ENCODE data around the gene KCNK3.

The KCNK3 gene

GRCh38 chr2:26700078-26700477 is 7.6 kb downstream of the KCNK3 start:
- Histone ChIP-seq H3K4me3 (replicated peaks; ENCODE audit: low read depth, low read length) (no peak overlapping the region), H3K27me3 (replicated peaks; ENCODE audit: control insufficient read depth, insufficient read depth, low read length) (no peaks in the 10 kb centered on the region; the same call in 1 of the 2 replicates), H3K36me3 (ENCODE audit: control insufficient read depth, insufficient read depth, low read length) (no peaks in the 10 kb centered on the region)
- no peak for DNase-seq (ENCODE audit: extremely low read depth, insufficient read length)
- no peak for TF ChIP-seq CTCF (IDR thresholded peaks at IDR 0.05; ENCODE audit: insufficient read depth, low read length, poor library complexity, severe bottlenecking)

GRCh38 chr2:26701596-26701995 is 9.1 kb downstream of the KCNK3 start:
- H3K27me3 ChIP-seq (replicated peaks; ENCODE audit: control insufficient read depth, insufficient read depth, low read length), result no peaks in the 10 kb centered on the region; the same call in none of the 2 replicates
- no peak for TF ChIP-seq CTCF (IDR thresholded peaks at IDR 0.05; ENCODE audit: insufficient read depth, low read length, poor library complexity, severe bottlenecking)
- no peak for DNase-seq (ENCODE audit: extremely low read depth, insufficient read length)
- H3K4me3 ChIP-seq (replicated peaks; ENCODE audit: low read depth, low read length), result no peak overlapping the region
- H3K36me3 ChIP-seq (ENCODE audit: control insufficient read depth, insufficient read depth, low read length), result no peaks in the 10 kb centered on the region

GRCh38 chr2:26702025-26702424 is 9.5 kb downstream of the KCNK3 start:
- no peak overlapping the region for H3K4me3 ChIP-seq (replicated peaks; ENCODE audit: low read depth, low read length)
- no peak for TF ChIP-seq CTCF (IDR thresholded peaks at IDR 0.05; ENCODE audit: insufficient read depth, low read length, poor library complexity, severe bottlenecking)
- H3K36me3 ChIP-seq (ENCODE audit: control insufficient read depth, insufficient read depth, low read length), result no peaks in the 10 kb centered on the region
- no peak for DNase-seq (ENCODE audit: extremely low read depth, insufficient read length)
- no peaks in the 10 kb centered on the region; the same call in none of the 2 replicates for H3K27me3 ChIP-seq (replicated peaks; ENCODE audit: control insufficient read depth, insufficient read depth, low read length)

- H3K4me3 ChIP-seq (replicated peaks; ENCODE audit: low read depth, low read length), result no peak overlapping the region
- H3K36me3 ChIP-seq (ENCODE audit: control insufficient read depth, insufficient read depth, low read length), result no peaks in the 10 kb centered on the region
- H3K27me3 ChIP-seq (replicated peaks; ENCODE audit: control insufficient read depth, insufficient read depth, low read length), result no peaks in the 10 kb centered on the region; the same call in none of the 2 replicates
- DNase-seq (ENCODE audit: extremely low read depth, insufficient read length), result no peak
- TF ChIP-seq CTCF (IDR thresholded peaks at IDR 0.05; ENCODE audit: insufficient read depth, low read length, poor library complexity, severe bottlenecking), result no peak
Measured at GRCh38 chr2:26704441-26704977, 12.0 kb downstream of the KCNK3 start.

- TF ChIP-seq CTCF (IDR thresholded peaks at IDR 0.05; ENCODE audit: insufficient read depth, low read length, poor library complexity, severe bottlenecking), result no peak
- Histone ChIP-seq H3K27me3 (replicated peaks; ENCODE audit: control insufficient read depth, insufficient read depth, low read length) (no peaks in the 10 kb centered on the region; the same call in none of the 2 replicates), H3K4me3 (replicated peaks; ENCODE audit: low read depth, low read length) (no peak overlapping the region), H3K36me3 (ENCODE audit: control insufficient read depth, insufficient read depth, low read length) (no peaks in the 10 kb centered on the region)
- DNase-seq (ENCODE audit: extremely low read depth, insufficient read length), result no peak
Measured at GRCh38 chr2:26705126-26705525, 12.6 kb downstream of the KCNK3 start.

GRCh38 chr2:26706093-26706492 is 13.6 kb downstream of the KCNK3 start:
- no peak overlapping the region for H3K4me3 ChIP-seq (replicated peaks; ENCODE audit: low read depth, low read length)
- DNase-seq (ENCODE audit: extremely low read depth, insufficient read length), result no peak
- TF ChIP-seq CTCF (IDR thresholded peaks at IDR 0.05; ENCODE audit: insufficient read depth, low read length, poor library complexity, severe bottlenecking), result no peak
- no peaks in the 10 kb centered on the region; the same call in none of the 2 replicates for H3K27me3 ChIP-seq (replicated peaks; ENCODE audit: control insufficient read depth, insufficient read depth, low read length)
- no peaks in the 10 kb centered on the region for H3K36me3 ChIP-seq (ENCODE audit: control insufficient read depth, insufficient read depth, low read length)

All from GM06990 (cell line).